Body of pancreas (tissue), 4 donors: ENCODE data around the gene C21orf91.

Experiments used
- CTCF ChIP-seq, 7 experiments: fragments of 450-650 bp in 4 of 7; fragments of 200-600 bp in 3 of 7; sonication (generic) in 3 of 7; IDR thresholded peaks; one replicate each; pipeline ENCODE4 v1.5.1; 2016 to 2019; ENCODE audit warnings: antibody characterized with exemption in 7 of 7
- POLR2A ChIP-seq, 3 donors: fragments of 450-650 bp; IDR thresholded peaks; one replicate each; pipeline ENCODE4 v1.6.1; 2016; ENCODE audit warnings: antibody characterized with exemption in 3 of 3, mild to moderate bottlenecking in 2 of 3

GRCh38 chr21:17753736-17754135 is 65.4 kb downstream of the C21orf91 start:
- TF ChIP-seq POLR2A (IDR thresholded peaks at IDR 0.05) (no peak), CTCF (IDR thresholded peaks at IDR 0.05) (no peak)
